ENCODE measurements around the gene CSNK1D. TPM values are rescaled to one million over a fixed set of nuclear protein-coding genes. Genes with fewer than 3 reads are reported as not detected.

The CSNK1D gene
- total RNA-seq, 4 donors from 2014 or later = 16.5 to 173 (median 44.6) TPM

DNA sequence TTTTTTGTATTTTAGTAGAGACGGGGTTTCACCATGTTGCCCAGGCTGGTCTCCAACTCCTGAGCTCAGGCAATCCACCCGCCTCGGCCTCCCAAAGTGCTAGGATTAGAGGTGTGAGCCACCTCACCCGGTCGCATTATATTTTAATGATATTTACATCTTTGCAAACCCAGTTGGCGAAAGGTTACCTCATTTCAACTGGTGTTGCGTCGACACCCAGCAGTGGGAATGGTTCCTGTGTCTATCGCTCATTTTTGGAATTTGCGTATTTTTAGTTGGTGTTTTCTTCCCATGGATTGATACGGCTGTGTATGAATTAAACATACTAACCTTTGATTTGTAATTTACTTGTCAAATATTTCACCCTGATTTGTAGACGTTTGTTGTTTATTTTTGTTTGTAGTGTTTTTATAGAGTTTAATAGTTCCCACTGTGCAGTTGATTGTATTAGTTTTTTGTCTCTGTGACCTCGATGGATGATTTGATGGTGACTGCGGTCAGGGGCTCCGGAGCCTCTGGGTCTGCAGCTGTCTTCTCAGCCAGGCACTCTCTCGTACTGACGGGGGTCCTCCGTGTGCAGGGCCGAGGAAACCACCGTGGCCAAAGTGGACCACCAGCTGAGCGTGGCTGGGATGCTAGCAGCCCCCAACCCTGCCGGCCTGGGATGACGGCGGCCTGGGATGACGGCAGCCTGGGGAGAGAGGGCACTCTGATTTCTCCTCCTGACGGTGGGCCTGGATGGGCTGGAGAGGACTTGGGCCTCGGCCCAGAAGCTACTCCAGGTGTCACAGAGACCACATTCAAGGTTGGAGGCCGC lies 39.9 kb upstream of the CSNK1D start:
- Histone ChIP-seq H3K27ac (no peak overlapping the region), H3K36me3 (no peaks in the 10 kb centered on the region), H3K27me3 (peaks cover 6 to 26% of the 10 kb centered on the region in 2 donors), H3K4me1 (no peaks in the 10 kb centered on the region), H3K9me3 (no peaks in the 10 kb centered on the region), H3K4me3 (no peak overlapping the region)
- DNase-seq = no peak
- TF ChIP-seq POLR2A (IDR thresholded peaks at IDR 0.05) = no peak
- TF ChIP-seq, protein P1, sequence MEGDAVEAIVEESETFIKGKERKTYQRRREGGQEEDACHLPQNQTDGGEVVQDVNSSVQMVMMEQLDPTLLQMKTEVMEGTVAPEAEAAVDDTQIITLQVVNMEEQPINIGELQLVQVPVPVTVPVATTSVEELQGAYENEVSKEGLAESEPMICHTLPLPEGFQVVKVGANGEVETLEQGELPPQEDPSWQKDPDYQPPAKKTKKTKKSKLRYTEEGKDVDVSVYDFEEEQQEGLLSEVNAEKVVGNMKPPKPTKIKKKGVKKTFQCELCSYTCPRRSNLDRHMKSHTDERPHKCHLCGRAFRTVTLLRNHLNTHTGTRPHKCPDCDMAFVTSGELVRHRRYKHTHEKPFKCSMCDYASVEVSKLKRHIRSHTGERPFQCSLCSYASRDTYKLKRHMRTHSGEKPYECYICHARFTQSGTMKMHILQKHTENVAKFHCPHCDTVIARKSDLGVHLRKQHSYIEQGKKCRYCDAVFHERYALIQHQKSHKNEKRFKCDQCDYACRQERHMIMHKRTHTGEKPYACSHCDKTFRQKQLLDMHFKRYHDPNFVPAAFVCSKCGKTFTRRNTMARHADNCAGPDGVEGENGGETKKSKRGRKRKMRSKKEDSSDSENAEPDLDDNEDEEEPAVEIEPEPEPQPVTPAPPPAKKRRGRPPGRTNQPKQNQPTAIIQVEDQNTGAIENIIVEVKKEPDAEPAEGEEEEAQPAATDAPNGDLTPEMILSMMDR (IDR thresholded peaks at IDR 0.05) = no peak
- intact Hi-C loops (cut with DNase I; ENCODE audit: low total_unique reads) = no loop called here

DNA sequence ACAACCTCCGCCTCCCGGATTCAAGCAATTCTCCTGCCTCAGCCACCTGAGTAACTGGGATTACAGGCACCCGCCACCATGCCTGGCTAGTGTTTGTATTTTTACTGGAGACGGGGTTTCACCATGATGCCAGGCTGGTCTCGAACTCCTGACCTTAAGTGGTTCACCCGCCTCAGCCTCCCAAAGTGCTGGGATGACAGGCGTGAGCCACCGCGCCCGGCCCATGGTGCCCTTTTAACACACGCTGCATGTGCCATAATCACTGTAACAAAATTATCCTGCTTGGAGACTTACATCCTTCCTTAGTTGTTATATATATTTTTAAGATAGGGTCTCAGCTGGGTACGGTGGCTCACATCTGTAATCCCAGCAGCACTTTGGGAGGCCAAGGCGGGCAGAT lies 38.5 kb upstream of the CSNK1D start:
- no peaks in the 10 kb centered on the region for H3K36me3 ChIP-seq
- no peak for DNase-seq
- H3K4me1 ChIP-seq = no peaks in the 10 kb centered on the region
- H3K9me3 ChIP-seq = no peaks in the 10 kb centered on the region
- no peak for TF ChIP-seq POLR2A (IDR thresholded peaks at IDR 0.05)
- TF ChIP-seq, protein P1 (IDR thresholded peaks at IDR 0.05) = no peak
- intact Hi-C loops (cut with DNase I; ENCODE audit: low total_unique reads) = no loop called here
- no peak overlapping the region for H3K27ac ChIP-seq
- H3K27me3 ChIP-seq = peaks cover 6 to 26% of the 10 kb centered on the region in 2 donors
- no peak overlapping the region for H3K4me3 ChIP-seq

DNA sequence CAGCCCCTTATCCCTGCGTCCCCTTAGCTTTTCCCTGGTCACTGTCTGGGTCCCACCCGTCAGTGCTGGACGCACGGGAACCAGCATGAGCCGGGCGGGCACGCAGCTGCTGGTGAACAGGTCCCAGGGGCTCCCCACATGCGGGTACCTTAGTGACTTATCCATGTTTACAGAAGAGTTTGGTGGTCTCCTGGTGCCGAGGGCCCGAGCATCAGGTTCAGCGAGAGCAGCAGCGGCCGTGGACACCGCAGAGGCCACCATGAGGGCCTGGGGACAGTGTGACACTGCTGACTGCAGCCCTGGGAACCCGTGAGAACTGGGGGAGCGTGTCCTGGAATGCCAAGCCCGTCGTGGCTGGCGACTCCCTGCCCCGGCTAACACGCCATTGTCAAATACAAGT lies 37.4 kb upstream of the CSNK1D start:
- no peaks in the 10 kb centered on the region for H3K9me3 ChIP-seq
- peaks cover 6 to 24% of the 10 kb centered on the region in 2 donors for H3K27me3 ChIP-seq
- H3K36me3 ChIP-seq = no peaks in the 10 kb centered on the region
- no peak for TF ChIP-seq POLR2A (IDR thresholded peaks at IDR 0.05)
- TF ChIP-seq, protein P1 (IDR thresholded peaks at IDR 0.05) = no peak
- H3K4me3 ChIP-seq = no peak overlapping the region
- intact Hi-C loops (cut with DNase I; ENCODE audit: low total_unique reads) = no loop called here
- no peak overlapping the region for H3K27ac ChIP-seq
- H3K4me1 ChIP-seq = no peaks in the 10 kb centered on the region
- DNase-seq = no peak

DNA sequence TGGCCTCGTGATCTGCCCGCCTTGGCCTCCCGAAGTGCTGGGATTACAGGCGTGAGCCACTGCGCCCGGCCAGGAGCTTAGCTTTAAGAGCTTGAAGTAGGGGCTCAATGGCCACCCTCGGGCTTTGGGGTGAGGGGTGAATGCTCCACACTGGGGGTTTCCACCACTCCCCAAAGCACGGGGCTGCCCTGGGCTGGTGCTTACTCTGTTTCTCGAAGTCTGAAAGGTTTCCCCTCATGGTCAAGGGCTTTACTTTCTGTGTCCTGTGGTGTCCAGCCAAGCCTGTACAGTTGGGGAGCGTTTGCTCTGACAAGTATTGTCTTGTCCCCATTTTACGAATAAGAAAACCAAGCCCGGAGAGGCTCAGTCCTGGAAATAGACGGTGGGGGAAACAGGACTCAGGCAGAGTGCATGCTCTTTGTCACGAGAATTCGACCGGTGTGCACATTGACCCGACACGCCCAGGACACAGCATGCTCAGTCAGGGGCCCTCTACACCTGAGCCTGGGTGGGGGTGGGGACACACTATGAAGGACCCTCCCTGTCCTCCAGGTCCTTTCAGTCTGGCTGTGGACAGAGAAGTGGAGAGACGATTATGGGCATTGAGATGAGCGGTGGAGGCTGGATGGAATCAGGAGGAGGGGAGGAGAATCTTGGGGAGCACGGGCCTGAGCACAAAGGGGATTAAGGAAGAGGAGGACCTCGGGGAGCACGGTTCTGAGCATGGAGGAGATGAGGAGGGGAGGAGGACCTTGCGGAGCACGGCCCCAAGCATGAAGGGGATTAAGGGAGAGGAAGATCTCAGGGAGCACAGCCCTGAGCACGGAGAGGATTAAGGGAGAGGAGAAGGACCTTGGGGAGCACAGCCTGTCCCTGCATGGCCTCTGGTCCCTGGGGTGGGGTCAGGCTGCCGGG lies 36.4 kb upstream of the CSNK1D start:
- intact Hi-C loops (cut with DNase I; ENCODE audit: low total_unique reads) = no loop called here
- Histone ChIP-seq H3K27me3 (peaks cover 6 to 14% of the 10 kb centered on the region in 2 donors), H3K4me1 (no peaks in the 10 kb centered on the region), H3K9me3 (no peaks in the 10 kb centered on the region), H3K27ac (no peak overlapping the region), H3K4me3 (no peak overlapping the region), H3K36me3 (no peaks in the 10 kb centered on the region)
- no peak for DNase-seq
- TF ChIP-seq POLR2A (IDR thresholded peaks at IDR 0.05) = no peak

DNA sequence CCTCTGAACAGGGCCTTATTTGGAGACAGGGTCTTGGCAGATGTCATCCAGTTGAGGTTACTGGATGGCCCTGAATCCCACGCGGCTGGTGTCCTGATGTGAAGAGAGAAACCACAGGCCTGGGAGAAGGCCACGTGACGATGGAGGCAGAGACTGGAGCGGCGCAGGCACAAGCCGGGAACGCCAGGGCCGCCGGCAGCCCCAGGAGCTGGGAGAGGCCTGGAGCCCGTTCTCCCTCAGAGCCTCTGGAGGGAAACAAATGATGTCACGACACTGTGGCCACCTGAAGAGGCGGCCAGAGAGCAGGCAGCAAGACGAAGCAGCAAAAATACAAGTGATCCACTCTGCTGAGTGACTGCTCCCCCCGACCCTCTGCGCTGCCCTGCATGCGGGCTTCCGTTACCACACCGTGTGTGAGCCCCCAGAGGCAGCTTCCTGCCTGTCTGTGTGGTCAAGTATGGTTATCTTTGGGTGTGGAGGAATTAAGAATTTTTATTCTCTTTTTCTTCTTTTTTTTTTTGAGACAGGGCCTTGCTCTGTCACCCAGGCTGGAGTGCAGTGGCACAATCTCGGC lies 32.3 kb upstream of the CSNK1D start:
- no peak for DNase-seq
- Histone ChIP-seq H3K36me3 (no peaks in the 10 kb centered on the region), H3K27me3 (no peaks in the 10 kb centered on the region), H3K4me3 (no peak overlapping the region), H3K4me1 (no peaks in the 10 kb centered on the region), H3K9me3 (no peaks in the 10 kb centered on the region), H3K27ac (no peak overlapping the region)
- TF ChIP-seq, protein P1 (IDR thresholded peaks at IDR 0.05) = no peak
- TF ChIP-seq POLR2A (IDR thresholded peaks at IDR 0.05) = no peak
- intact Hi-C loops (cut with DNase I; ENCODE audit: low total_unique reads) = no loop called here
